SK-N-SH (cell line): ENCODE results near the gene RADIL. TPM values are rescaled to one million over a fixed set of nuclear protein-coding genes. Genes with fewer than 3 reads are reported as not detected.

Experiments used
- polyA plus RNA-seq, 3 experiments: library from polyadenylated mRNA; depleted of rRNA; stranded (reverse); fragments of >200 nt; gene quantifications; 2 replicates each; pipeline ENCODE4 v1.2.3, GENCODE V29; 2012
- small RNA-seq, 7 experiments: library from RNA; depleted of rRNA; stranded (forward); fragments of <200 nt; gene quantifications; one replicate each; pipeline ENCODE3, GENCODE V24; 2012

Gene RADIL
- polyA plus RNA-seq, 1 of the 3 experiments (the other 2 are of a cell fraction), result 4.3 TPM

Small RNAs within 50 kb of the gene (small RNA-seq; reads per million reads assigned to genes)
- 0 reads per million in 7 experiments for gene MIR4656
- 0 reads per million in 7 experiments for gene RF00019

Other genes with a start within 250 kb of the RADIL start
- gene FOXK1, start 201.4 kb downstream of the RADIL start, polyA plus RNA-seq (2012; rRNA removed), result 3.0 and 4.7 TPM in 2 replicates
- 29.5 and 36.7 TPM in 2 replicates for gene AP5Z1, start 108.1 kb downstream of the RADIL start, polyA plus RNA-seq (2012; rRNA removed)
- gene PAPOLB, start 21.7 kb downstream of the RADIL start, polyA plus RNA-seq (2012; rRNA removed), result not detected in 2 replicates
- not detected in 2 replicates for gene MMD2, start 75.5 kb upstream of the RADIL start, polyA plus RNA-seq (2012; rRNA removed)
- 2.5 and 3.7 TPM in 2 replicates for gene RBAK, start 162.1 kb upstream of the RADIL start, polyA plus RNA-seq (2012; rRNA removed)